Endothelial cell of umbilical vein (primary cell): ENCODE data around the gene ADIG. TPM values are rescaled to one million over a fixed set of nuclear protein-coding genes. Genes with fewer than 3 reads are reported as not detected.

ENCODE experiments used
- BruUV-seq: library from RNA; stranded (reverse); fragments of 400-500 nt; replicated peaks from 2 replicates; lab custom pipeline; 2021; lab: Mats Ljungman, UMichigan
- CTCF ChIA-PET: fragments of 300-600, 350-600 bp; sonication (Branson Sonifier 250); formaldehyde crosslinking; loops from one replicate; lab custom pipeline; 2021; ENCODE audit warnings: antibody characterized with exemption, inconsistent platforms; lab: Charles Lee
- POLR2A ChIA-PET: fragments of 300-600, 350-600 bp; sonication (Branson Sonifier 250); formaldehyde crosslinking; loops from one replicate; lab custom pipeline; 2021; ENCODE audit warnings: antibody characterized with exemption, inconsistent platforms; lab: Charles Lee
- DNase-seq: peaks from one replicate; pipeline ENCODE4 v3.0.0-alpha.2; 2011; ENCODE audit warnings: low read depth, low spot score
- FAIRE-seq: peaks from 2 replicates; lab custom pipeline; 2011; peaks lifted over from hg19 to GRCh38; lab: Jason Lieb, UNC
- H2AFZ ChIP-seq: 2 replicates; pipeline ENCODE4 v1.6.0; 2012; ENCODE audit warnings: low read depth, low read length, control low read depth, inconsistent platforms
- H3K27ac ChIP-seq: 2 replicates; pipeline ENCODE4 v1.5.1; 2011; ENCODE audit warnings: low read depth, mild to moderate bottlenecking, control low read depth, low read length, moderate library complexity; ENCODE audit not compliant: insufficient read depth
- H3K27me3 ChIP-seq, 2 experiments: 2 replicates each; pipeline versions ENCODE4 v1.6.0 to v1.6.1; 2011; ENCODE audit warnings: low read length in 2 of 2, mixed read lengths in 1 of 2; ENCODE audit not compliant: control insufficient read depth in 2 of 2, insufficient read depth in 2 of 2
- H3K36me3 ChIP-seq, 2 experiments: 2 replicates in 1 of 2; 3 replicates in 1 of 2; pipeline ENCODE4 v1.5.1; 2011; ENCODE audit warnings: low read length in 2 of 2, mild to moderate bottlenecking in 1 of 2, moderate library complexity in 1 of 2; ENCODE audit not compliant: control insufficient read depth in 2 of 2, insufficient read depth in 2 of 2; ENCODE audit errors: extremely low read depth in 1 of 2
- H3K4me1 ChIP-seq: 3 replicates; pipeline ENCODE4 v1.5.1; 2011; ENCODE audit warnings: mild to moderate bottlenecking, low read length; ENCODE audit not compliant: control insufficient read depth, insufficient read depth; ENCODE audit errors: extremely low read depth
- H3K4me2 ChIP-seq: 2 replicates; pipeline ENCODE4 v1.6.1; 2011; ENCODE audit warnings: low read length, control low read depth, mixed read lengths; ENCODE audit not compliant: insufficient read depth
- H3K4me3 ChIP-seq, 3 experiments: fragments of 200-600 bp in 1 of 3; sonication (generic), shearing (Covaris generic) in 1 of 3; replicated peaks in 1 of 3; 2 replicates each; pipeline ENCODE4 v1.5.1; 2011 to 2016; ENCODE audit warnings: control low read depth in 3 of 3, low read length in 3 of 3, mild to moderate bottlenecking in 2 of 3, inconsistent platforms in 1 of 3, low read depth in 1 of 3, moderate library complexity in 1 of 3; ENCODE audit not compliant: insufficient read depth in 1 of 3
- H3K79me2 ChIP-seq: 2 replicates; pipeline ENCODE4 v1.6.0; 2012; ENCODE audit warnings: low read length, inconsistent platforms; ENCODE audit not compliant: control insufficient read depth, insufficient read depth
- H3K9ac ChIP-seq: replicated peaks from 2 replicates; pipeline ENCODE3; 2011; ENCODE audit warnings: low read length, control low read depth; ENCODE audit not compliant: insufficient read depth; ENCODE audit errors: extremely low read depth
- H3K9me1 ChIP-seq: replicated peaks from 3 replicates; pipeline ENCODE4 v1.6.0; 2011; ENCODE audit warnings: mild to moderate bottlenecking, low read length; ENCODE audit not compliant: control insufficient read depth, insufficient read depth; ENCODE audit errors: extremely low read depth
- H3K9me3 ChIP-seq: replicated peaks from 2 replicates; pipeline ENCODE4 v1.5.1; 2012; ENCODE audit warnings: low read length, inconsistent platforms; ENCODE audit not compliant: control insufficient read depth, insufficient read depth
- H4K20me1 ChIP-seq: replicated peaks from 2 replicates; pipeline ENCODE3; 2011; ENCODE audit warnings: mild to moderate bottlenecking, low read length; ENCODE audit not compliant: control insufficient read depth, insufficient read depth; ENCODE audit errors: extremely low read depth
- CTCF ChIP-seq, 2 donors: IDR thresholded peaks; 1 replicate in 1 of 2; 2 replicates in 1 of 2; pipeline ENCODE4 v1.5.1; 2011; ENCODE audit warnings: low read length in 2 of 2, mild to moderate bottlenecking in 2 of 2, moderate library complexity in 2 of 2, control low read depth in 1 of 2, inconsistent platforms in 1 of 2, low read depth in 1 of 2; ENCODE audit not compliant: insufficient read depth in 1 of 2; ENCODE audit errors: extremely low read depth in 1 of 2
- EZH2 ChIP-seq: IDR thresholded peaks from 2 replicates; pipeline ENCODE4 v1.6.1; 2012; ENCODE audit warnings: borderline replicate concordance, low read depth, mild to moderate bottlenecking, moderate library complexity, low read length, inconsistent platforms; ENCODE audit not compliant: severe bottlenecking
- FOS ChIP-seq: IDR thresholded peaks from 2 replicates; pipeline ENCODE4 v1.6.1; 2011; ENCODE audit warnings: mild to moderate bottlenecking, low read length, moderate library complexity, borderline replicate concordance; ENCODE audit not compliant: insufficient read depth
- GATA2 ChIP-seq: IDR thresholded peaks from 2 replicates; pipeline ENCODE4 v1.7.0; 2011; ENCODE audit warnings: low read depth, mild to moderate bottlenecking, moderate library complexity, mixed read lengths, low read length; ENCODE audit not compliant: insufficient read length, insufficient read depth
- JUN ChIP-seq: IDR thresholded peaks from 2 replicates; pipeline ENCODE4 v1.6.1; 2011; ENCODE audit warnings: borderline replicate concordance, low read depth; ENCODE audit not compliant: insufficient read length, insufficient read depth
- MYC ChIP-seq: IDR thresholded peaks from one replicate; pipeline ENCODE4 v1.6.1; 2011; ENCODE audit warnings: mild to moderate bottlenecking, low read depth, low read length
- POLR2A ChIP-seq: IDR thresholded peaks from 2 replicates; pipeline ENCODE4 v1.6.1; 2012; ENCODE audit warnings: low read depth, mild to moderate bottlenecking, control low read depth, low read length
- POLR2AphosphoS5 ChIP-seq: IDR thresholded peaks from 2 replicates; pipeline ENCODE4 v1.6.1; 2012; ENCODE audit warnings: low read depth, mild to moderate bottlenecking, control low read depth, low read length, moderate library complexity; ENCODE audit not compliant: insufficient read depth
- dilution Hi-C: fragments of 300-500 bp; cut with MboI; formaldehyde crosslinking; loops from one replicate; pipeline ENCODE4 v1.15.0; 2019; ENCODE audit warnings: low sequenced_read_pairs; ENCODE audit not compliant: extremely low pct_ligation_motif_present
- intact Hi-C: fragments of 100-400 bp; cut with micrococcal nuclease; formaldehyde crosslinking; loops from one replicate; pipeline ENCODE4 v1.10.0; 2022
- polyA plus RNA-seq, 4 experiments: library from polyadenylated mRNA; depleted of rRNA in 3 of 4; stranded (reverse) in 3 of 4; unstranded in 1 of 4; fragments of >200 nt; gene quantifications; 2 replicates each; pipeline versions ENCODE4 v1.2.1 to v1.2.3, GENCODE V29; 2011 to 2012; ENCODE audit warnings: missing spikeins in 1 of 4
- total RNA-seq: library from RNA; stranded (reverse); gene quantifications from 2 replicates; pipeline ENCODE4 v1.2.3, GENCODE V29; 2021
- TF ChIP-seq, protein P1 (sequence below): IDR thresholded peaks from 2 replicates; pipeline ENCODE4 v1.6.1; 2011; ENCODE audit not compliant: insufficient read depth, insufficient read length

ADIG gene
- total and polyA plus RNA-seq, 2 donors (not counting 3 experiments of a cell fraction or from before 2014, with no cell fraction given), result not detected

DNA sequence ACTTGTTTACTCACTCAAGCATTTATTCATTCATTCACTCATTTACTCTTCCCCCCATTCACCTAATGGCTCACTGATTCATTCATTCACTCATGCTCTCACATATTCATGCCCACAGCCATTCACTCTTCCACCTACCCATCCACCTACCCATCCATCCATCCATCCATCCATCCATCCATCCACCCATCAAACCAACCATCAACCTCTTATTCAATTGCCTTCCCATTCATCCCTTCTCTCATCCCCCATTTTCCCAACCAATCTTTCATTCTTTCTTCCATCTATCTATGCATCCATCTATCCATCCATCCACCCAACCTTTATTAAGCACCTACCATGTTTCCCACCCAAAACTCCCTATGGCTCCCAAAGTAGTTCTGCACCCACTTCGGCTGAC is 19.1 kb downstream of the ADIG start:
- peaks cover 0 to 1% of the 10 kb centered on the region in 2 experiments for H3K27me3 ChIP-seq
- DNase-seq (no peak), FAIRE-seq (no peak)
- intact Hi-C loops (no loop called here), dilution Hi-C loops (no loop called here)
- H3K9me3 ChIP-seq, result no peaks in the 10 kb centered on the region
- no peaks in the 10 kb centered on the region for H4K20me1 ChIP-seq
- CTCF ChIA-PET, result no interaction called here
- H3K4me3 ChIP-seq, result no peak overlapping the region
- H3K9me1 ChIP-seq, result no peaks in the 10 kb centered on the region
- POLR2A ChIA-PET, result no interaction called here
- peaks cover 15% of the 10 kb centered on the region for H3K4me1 ChIP-seq
- BruUV-seq, result no TSS peak
- TF ChIP-seq POLR2A (no peak), MYC (no peak), CTCF (IDR thresholded peaks at IDR 0.05; ENCODE audit: extremely low read depth in 1 of 2, insufficient read depth in 1 of 2, low read depth in 1 of 2, low read length in 2 of 2) (no peak), JUN (no peak), POLR2AphosphoS5 (no peak), EZH2 (no peak), GATA2 (no peak), FOS (no peak)
- TF ChIP-seq, protein P1, sequence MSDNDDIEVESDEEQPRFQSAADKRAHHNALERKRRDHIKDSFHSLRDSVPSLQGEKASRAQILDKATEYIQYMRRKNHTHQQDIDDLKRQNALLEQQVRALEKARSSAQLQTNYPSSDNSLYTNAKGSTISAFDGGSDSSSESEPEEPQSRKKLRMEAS, result no peak
- no peaks in the 10 kb centered on the region for H3K79me2 ChIP-seq
- H3K27ac ChIP-seq, result no peak overlapping the region
- no peaks in the 10 kb centered on the region for H3K36me3 ChIP-seq
- H2AFZ ChIP-seq, result no peak overlapping the region
- H3K9ac ChIP-seq, result no peak overlapping the region
- H3K4me2 ChIP-seq, result no peak overlapping the region
